Stimulated activated CD4-positive, alpha-beta T cell treated with anti-CD3 and anti-CD28 coated beads, TNF-alpha, amount 100 ng/mL, for 4 hours (primary cell): ENCODE data around the gene CNOT6.

Source experiments
- DNase-seq, 3 experiments: peaks; one replicate each; pipeline ENCODE4 v3.0.0-alpha.2; 2020; ENCODE audit warnings: low read depth in 3 of 3

The CNOT6 gene

DNA sequence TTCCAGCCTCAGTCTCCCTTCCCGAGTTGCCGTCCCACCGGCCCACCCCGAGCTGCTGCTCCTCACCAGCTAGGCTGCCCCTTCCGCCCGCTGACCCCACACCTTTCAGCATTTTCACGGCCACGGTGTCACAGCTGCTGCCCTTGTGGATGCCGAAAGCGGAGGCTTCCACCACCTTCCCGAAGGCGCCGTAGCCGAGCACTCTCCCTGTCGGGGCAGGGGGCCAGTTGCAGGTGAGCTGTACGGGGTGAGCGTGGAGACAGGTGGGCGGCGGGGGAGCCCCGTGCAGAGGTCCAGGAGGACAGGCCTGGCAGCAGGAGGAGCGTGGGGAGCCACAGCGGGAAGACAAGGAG, 125.4 kb downstream of the CNOT6 start:
- DNase-seq, result no peak

DNA sequence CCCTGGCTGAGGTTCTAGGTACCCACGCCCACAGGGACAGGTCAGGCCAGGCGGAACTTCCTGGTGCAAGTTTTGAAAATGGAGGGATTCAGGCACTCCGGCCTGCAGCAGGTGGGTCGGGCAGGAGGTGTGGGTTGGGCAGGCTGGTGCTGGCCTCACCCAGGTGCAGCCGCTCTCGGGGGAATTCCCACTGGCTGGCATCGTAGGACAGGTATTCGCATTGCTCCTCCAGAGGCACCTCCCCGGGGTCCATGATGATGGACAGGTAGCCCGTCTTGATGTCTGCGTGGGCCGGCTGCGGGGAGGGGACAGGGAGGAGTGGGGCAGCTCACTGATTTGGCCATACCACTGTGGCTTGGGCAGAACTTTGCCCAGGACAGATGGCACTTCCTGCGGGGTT, 125.8 kb downstream of the CNOT6 start:
- no peak for DNase-seq

DNA sequence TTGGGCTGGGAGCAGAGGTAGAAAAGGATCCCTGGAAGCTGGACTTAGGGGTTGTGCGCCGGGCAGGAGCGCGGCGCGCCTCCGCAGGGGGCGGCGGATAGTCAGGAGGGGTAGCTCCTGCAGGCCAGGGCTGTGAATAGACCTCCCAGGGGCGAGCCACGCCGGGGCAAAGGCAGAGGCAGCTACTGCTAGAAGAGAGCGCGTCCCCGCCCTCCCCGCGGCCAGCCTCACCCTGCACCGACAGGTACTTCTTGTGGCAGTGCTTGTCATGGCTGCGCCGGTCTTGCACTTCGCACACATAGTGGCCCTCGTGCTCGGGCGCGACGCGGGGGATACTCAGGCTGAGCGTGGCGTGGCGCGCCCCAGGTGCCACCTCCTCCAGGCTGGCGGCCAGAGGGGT, 127.1 kb downstream of the CNOT6 start:
- DNase-seq, result no peak

DNA sequence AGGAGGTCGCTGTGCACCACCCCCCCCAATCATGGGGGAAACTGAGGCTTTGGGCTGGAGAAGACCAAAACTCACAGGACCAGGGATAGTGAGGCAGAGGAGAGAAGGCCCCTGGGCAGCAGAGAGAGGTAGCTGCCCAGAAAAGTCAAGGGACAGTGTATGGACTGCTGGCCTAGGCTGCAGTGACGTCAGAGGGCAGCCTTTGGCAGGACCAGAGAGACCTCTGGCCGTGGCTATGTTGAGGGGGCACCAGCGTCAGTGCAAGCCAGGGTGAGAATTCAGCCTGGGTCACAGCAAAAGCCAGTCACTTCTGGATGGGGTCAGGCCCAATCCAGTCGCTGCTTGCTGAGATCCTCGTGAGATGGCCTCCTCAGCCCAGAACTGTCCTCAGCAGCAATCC, 128.7 kb downstream of the CNOT6 start:
- no peak for DNase-seq

DNA sequence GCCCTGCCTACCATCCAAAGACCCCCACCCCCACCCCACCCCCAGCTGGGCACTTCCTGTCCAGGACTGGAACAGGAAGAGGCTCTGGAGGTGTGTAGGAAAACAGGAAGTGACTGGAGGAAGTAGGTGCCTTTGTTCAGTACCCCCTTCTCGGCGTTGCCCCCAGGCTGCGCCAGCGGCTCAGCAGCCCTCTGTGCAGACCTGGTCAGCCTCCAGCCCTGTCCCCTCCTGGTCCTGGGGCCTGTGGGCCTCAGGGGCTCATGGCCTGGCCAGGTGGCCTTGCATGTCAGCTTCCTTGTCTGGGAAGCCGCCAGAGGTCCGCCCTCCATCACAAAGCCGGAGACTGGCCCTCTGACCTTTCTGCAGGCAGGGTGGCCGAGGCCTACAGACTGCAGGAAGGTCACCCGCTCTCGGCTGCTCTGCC, 129.2 kb downstream of the CNOT6 start:
- DNase-seq, result no peak

DNA sequence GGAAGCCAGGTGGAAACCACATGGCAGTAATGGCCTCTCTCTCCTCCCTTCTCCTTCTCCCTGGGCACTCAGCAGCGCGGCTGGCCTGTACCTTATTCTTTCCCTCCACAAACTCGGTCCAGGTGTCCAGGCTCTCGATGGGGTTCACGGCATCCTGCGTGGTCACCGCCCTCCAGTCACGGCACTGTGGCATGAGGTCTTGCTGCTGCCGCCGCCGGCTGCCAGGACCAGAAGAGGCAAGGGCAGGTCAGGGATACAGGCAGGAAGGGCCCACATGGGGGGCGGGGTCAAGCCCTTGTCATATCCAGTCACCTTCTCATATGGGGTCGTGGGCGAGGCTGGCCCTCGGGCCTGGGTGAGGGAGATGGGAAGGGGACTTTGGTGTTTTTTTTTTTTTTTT, 129.7 kb downstream of the CNOT6 start:
- DNase-seq, result no peak

DNA sequence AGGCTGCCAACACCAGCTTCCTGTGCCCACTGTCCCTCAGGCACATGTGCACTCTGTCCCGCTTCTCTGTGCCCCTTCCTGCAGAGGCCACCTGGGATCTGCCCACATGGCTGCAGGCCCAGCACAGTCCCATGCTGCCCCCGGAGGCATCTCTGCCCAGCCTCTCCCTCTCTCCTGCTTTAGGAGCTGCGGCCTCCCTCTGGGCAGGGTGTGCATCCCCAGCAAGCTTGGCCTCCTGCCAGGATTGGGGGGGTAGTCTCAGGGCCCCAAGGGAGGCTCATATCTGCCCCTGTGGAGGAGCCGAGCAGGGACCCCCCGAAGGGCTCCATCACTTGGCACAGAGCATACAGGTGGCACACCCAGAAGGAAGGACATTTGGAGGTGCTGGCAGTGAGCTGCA, 130.4 kb downstream of the CNOT6 start:
- no peak for DNase-seq

DNA sequence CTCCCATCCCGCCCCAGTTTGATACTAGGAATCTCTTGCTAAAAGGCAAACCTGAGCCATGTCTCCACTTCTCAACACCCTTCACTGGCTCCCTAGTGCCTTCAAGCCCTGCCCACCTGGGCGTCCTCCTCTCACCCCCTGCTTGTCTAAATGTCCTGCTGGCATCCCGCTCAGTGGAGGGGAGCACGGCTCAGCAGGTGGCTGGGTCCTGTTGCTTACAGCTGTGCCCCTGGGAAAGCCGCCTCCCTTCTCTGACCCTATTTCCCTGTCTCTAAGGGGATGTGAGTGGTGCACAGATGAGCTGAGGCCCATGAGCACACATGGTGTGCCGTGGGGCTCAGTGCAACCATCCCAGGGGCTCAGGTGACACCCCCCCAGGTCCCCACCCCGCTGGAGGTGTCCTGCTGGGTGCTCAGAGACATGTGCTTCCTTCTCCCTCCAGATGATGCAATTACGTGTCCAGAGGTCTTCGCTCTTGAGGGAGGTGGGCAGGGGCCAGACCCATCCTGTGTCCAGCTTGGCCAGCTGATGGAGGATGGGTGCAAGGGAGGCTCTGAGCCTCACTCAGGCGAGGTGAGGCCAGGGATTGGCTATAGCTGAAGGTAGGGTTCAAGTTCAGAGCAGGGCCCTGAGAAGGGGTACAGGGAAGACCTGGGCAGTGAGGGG, 131.1 kb downstream of the CNOT6 start:
- no peak for DNase-seq

DNA sequence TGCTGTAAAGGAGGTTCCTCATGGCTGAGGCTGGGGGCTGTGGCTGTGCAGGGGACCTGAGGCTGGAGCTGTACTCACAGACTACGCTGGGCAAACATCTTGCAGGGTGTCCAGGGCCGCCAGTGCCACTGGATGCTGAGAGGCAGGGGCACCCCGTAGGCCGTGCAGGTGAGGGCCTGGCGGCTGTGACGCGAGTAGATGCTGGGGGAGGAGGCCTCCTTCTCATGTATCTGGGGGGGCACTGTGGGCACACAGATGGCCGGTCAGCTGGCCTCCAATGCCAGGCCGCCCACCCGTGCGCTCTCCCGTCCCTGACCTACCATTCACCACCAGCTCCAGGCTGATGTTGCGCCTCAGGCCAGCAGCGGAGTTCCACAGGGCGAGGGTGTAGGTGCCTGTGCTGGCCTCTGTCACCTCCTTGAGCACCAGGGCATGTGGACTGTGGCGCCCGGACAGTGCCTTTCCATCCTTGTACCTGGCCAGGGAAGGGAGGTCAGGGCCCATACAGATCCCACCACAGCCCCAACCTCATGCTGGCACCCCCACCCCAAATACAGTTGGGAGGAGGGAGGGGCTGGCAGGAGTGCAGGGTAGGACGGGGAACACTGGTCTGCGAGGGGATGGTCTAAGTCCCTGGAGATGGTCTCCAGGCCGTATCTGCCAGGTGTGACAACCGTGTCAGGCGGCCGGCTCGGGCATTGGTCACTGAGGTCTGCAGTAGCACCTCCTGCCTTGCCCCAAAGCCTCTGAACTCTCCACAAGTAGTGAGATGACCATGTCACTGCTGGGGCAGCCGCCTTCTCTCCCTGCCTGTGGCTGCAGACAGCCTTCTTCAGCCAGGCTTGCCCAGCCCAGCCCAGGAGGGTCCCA, 131.8 kb downstream of the CNOT6 start:
- no peak for DNase-seq

DNA sequence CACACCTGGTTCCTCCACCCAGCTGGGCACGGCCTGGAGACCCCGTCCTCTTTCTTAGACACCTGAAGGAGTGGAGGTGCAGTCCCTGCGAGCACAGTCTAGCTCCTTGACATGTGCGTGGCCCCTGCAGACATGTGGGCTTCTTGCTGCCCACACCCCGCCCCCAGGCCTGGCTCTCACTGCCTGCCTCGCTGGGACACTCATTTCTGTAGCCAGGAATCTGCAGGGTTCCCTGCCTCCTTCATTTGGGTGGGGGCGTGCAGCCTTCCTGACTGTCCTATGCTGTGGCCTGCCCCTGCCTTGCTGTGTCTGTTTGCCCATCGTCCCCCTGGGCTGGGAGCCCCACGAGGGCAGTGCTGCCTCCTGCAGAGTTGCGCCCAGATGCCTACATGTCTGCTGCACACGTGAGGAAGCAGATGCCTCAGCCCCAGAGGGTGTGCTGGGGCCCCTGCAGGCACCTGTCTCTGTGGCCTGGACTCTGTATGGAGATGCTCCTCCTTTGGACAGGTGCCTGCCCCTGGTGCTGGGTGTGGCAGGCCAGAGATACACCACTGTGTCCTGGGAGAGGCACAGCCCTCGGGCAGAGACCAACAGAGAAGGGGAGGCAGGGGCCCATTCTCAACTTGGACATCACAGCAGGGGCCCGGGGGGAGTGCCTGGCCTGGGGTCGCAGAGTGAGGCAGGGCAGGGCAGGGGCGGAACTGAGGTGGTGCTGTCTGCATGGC, 132.6 kb downstream of the CNOT6 start:
- no peak for DNase-seq

DNA sequence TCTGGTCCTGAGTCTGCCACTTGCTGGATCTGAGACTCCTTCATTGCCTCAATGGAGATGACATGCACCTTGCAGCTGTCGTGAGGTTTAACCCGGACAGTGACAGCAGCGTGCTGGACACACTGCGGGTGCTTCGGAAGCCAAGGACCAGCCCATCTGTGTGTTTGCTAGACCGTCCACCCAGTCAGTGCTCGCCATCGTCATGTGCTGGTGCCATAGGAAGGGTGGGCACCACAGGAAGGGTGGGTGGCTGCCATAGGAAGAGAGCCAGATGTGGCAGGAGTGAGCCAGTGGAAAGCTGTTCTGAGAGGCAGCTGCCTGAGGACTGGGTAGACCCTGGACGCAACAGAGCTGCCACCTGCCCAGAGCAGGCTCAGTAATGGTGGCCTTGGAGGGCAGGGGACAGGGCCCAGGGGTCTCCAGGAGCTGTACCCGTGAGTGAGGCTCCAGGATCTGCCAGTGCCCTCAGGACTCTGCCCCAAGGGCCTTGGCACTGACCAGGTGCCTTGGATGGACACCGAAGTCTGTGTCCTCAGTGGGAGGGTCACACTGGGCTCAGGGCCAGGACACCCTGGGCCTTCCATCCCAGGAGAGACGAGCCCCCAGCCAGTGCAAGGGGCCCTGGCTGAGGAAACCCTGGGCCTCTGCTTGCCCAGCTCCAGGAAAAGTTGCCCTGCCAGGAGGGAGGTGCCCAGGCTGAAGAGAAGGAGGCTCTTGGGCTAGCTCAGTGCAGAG, 133.4 kb downstream of the CNOT6 start:
- DNase-seq, result no peak
